ENCODE measurements around the gene AUTS2.
A peak's percentile ranks its signal among the peaks of the same experiment; 100 is the strongest.
"Not testable (repeated sequence)": the region's sequence is repeated elsewhere in the genome, so short reads cannot be mapped to it uniquely, and the experiment has no call there.

The AUTS2 gene

DNA sequence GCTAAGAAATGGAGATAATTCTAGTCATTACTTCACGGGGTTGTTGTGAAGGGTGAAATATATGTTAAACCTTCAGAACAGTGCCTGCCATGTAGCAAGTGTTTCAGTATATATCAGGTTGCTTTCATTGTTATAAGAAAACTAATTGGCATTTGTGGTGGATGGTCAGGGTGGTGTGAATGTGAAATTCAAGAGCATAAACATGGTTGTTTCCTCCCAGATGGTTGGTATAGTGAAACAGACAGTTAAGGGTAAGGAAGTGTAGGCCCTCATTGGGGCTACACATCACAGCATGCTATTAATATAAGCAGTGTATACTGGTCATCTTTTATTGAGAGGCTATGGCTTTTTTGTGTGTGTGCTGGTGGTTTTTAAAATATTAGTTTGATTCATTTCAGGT lies 171.6 kb downstream of the AUTS2 start:
- Histone ChIP-seq H3K27ac (no peak overlapping the region), H3K4me3 (no peak overlapping the region)

DNA sequence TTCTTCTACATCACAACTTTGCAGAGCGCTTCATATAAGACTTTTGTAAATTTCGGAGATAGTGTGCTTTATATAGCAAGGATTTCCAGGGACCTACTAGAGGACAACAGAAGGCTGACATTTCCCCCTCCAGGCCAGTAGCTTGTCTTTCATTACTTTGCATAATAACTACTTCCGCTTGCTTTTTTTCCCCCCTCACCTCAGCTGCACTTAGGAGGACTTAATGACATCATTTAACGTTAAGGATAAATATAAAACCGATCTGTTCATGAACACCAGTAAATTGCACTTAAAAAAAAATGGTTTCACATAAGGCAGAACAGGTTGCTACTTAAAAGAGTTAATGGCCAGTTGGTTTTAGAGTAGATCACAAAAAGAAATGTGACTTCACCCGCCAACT lies 172.3 kb downstream of the AUTS2 start:
- Histone ChIP-seq H3K4me3 (no peak overlapping the region), H3K27ac (no peak overlapping the region)

DNA sequence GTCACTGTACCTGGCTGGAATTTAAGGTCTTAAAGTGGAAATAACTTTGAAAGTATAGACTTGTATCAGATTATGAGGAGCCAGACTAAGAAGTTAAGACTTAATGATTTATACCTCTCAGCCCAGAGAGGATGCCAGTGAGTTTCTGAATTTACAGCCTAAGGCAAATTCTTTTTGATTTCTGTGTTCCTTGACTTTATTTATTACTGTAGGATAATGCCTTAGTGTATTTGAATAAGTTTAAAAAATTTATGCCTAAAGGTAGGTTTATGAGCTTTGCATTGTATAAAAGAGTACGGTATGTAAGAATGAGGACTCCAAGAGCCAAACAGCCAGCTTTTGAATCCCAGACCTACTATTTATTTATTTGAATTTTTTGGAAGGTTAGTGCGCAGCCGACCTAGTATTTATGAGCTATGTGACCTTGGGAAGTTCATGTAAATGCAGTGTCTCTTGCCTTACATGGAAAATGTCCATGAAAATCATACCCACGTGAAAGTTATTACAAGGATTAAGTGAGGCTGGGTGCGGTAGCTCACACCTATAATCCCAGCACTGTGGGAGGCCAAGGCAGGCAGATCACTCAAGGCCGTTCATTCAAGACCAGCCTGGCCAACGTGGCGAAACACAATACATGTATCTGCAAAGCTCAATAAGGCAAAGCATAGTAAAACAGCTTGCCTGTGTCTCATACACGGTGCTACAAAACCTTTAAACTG lies 174.6 kb downstream of the AUTS2 start:
- Histone ChIP-seq H3K4me3 (no peak overlapping the region), H3K27ac (no peak overlapping the region)

- H3K27ac ChIP-seq, result peak overlapping the region in 1 of 21 experiments; percentile 30
- H3K4me3 ChIP-seq, result no peak overlapping the region
Measured at GRCh38 chr7:69773535-69774225, 175.4 kb downstream of the AUTS2 start.

GRCh38 chr7:69775231-69775771 lies 177.0 kb downstream of the AUTS2 start:
- no peak overlapping the region for H3K27ac ChIP-seq
- H3K4me3 ChIP-seq, result no peak overlapping the region

- H3K27ac ChIP-seq, result no peak overlapping the region
- no peak overlapping the region for H3K4me3 ChIP-seq
Measured at GRCh38 chr7:69776611-69777010, 178.3 kb downstream of the AUTS2 start.

DNA sequence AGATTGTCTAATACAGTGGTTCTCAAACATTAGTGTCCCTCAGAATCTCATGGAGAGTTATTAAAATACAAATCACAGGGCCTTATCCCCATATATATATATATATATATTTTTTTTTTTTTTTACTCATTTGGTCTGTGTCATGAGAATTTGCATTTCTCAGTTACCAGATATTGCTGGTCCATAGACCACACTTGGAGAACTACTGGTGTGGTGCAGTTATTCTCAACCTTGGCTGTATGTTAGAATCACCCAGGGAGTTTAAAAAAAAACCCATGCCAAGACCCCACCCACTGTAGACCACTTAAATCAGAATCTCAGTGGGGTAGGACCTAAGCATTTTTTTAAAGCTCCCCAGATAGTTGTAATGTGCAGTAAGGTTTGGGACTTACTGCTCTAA lies 179.9 kb downstream of the AUTS2 start:
- Histone ChIP-seq H3K4me3 (no peak overlapping the region), H3K27ac (no peak overlapping the region)

- Histone ChIP-seq H3K27ac (no peak overlapping the region), H3K4me3 (no peak overlapping the region)
Measured at GRCh38 chr7:69780379-69780778, 182.1 kb downstream of the AUTS2 start.

GRCh38 chr7:69781412-69781846 lies 183.2 kb downstream of the AUTS2 start:
- H3K27ac ChIP-seq, result peak overlapping the region in 1 of 21 experiments; percentile 6
- H3K4me3 ChIP-seq, result no peak overlapping the region

DNA sequence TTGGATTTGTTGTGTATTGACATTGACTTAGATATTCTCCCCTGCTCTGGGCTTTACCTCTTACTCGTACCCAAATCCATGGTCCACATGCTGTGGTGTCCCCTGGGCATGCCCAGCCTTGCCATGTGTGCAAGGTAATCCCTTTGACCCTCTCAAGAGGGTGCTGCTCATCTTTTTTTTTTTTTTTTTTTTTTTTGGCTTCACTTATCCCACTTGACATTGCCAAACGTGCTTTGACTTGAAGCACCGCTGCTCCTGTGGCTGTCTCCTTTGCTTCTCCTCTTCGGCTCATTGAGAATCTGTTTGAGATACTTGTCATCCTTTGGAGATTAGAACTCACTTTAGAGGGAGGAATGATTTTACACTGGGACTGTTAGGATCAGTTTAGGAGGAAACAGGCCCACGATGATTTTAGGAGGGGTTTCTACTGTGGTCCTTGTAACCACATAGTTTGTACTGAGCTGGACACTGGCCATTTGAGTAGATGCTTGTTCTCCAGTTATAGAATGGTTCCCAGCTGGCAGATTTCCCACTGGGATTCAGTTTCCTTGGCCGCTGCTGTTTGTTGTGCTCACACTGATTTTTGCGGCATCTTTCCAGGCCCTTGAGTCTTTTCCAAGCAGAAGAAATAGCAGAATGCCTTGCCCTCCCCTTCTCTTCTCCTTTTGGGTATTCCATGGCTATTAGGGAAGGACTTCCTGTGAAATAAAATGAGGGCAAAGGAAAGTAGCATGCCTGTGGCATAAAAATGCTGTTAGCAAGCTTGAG lies 184.8 kb downstream of the AUTS2 start:
- Histone ChIP-seq H3K27ac (no peak overlapping the region), H3K4me3 (no peak overlapping the region)

DNA sequence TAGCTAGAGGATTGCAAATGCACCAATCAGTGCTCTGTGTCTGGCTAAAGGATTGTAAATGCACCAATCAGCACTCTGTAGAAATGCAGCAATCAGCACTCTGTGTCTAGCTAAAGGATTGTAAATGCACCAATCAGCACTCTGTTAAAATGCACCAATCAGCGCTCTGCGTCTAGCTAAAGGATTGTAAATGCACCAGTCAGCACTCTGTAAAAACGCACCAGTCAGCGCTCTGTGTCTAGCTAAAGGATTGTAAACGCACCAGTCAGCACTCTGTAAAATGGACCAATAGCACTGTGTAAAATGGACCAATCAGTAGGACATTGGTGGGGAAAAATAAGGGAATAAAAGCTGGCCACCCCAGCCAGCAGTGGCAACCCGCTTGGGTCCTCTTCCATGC lies 187.9 kb downstream of the AUTS2 start:
- H3K27ac ChIP-seq, H3K4me3 ChIP-seq: not testable (repeated sequence)

DNA sequence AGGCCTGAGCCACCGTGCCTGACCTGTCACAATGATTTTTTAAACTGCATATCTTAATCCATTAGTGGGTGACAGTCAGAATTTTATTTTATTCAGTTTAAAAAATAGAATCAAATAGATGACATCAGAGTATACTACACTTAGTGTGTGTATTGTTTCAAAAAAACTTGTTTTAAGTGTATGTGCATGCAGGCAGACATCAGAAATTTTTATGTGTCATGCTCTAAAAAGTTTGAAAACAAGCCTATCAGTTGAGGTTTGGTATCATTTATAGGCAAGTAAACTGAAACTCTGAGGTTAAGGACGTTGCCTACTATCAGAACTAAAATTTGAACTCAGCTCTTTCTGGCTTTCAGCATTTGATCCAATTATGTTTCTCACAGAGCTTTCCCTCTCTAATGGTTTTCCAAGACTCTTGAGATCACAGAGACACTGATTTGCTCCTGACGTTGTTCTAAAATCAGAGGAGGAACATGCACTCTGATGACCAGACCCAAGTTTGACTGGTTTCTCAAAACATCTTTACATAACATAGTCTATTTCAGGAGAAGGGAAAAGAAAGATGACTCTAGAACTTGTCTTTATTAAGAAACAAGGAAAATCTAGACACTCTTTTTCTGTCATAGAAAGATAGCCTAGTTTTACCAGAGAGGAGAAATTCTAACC lies 188.6 kb downstream of the AUTS2 start:
- H3K27ac ChIP-seq, result no peak overlapping the region

GRCh38 chr7:69787736-69788431 lies 189.6 kb downstream of the AUTS2 start:
- H3K4me3 ChIP-seq, result no peak overlapping the region
- H3K27ac ChIP-seq, result no peak overlapping the region

More for the DNA sequence above, 188.6 kb downstream of the AUTS2 start:
- no peak overlapping the region for H3K4me3 ChIP-seq

- H3K4me3 ChIP-seq, result no peak overlapping the region
- H3K27ac ChIP-seq, result no peak overlapping the region
Measured at GRCh38 chr7:69789563-69789962, 191.3 kb downstream of the AUTS2 start.

DNA sequence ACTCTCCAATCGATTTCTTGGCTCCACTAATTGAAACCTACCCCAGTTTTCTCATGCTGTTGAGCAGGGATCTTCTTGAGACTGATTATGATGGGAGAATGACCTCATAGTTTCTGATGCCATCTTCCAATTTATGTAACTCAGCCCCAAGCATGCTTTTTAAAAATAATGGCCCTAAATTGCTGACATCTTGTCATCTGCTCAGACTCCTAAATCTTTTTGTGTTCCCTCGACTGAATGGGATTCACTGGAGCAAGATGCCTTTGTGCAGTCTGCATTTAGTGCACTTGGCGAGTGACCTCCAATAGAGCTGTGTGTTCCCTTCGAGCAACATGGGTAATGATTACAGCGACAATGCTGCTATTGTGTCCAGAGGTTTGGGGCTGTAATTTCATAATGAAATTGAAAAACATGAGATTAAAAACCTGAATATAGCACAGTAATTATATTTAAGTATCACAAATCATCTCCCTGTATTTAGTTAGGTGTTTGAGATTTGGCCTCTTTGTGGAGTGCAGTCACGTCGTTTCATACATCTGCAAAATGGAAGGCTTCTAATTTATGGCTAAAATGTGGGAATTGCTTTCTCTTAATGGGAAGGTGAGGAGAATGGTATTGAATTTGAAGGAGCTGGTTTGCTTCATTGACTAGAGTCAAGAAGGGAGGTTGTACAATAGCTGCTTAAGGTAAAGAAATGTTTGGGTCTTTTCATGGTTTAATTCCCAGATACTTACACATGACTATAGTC lies 192.9 kb downstream of the AUTS2 start:
- Histone ChIP-seq H3K27ac (no peak overlapping the region), H3K4me3 (no peak overlapping the region)

DNA sequence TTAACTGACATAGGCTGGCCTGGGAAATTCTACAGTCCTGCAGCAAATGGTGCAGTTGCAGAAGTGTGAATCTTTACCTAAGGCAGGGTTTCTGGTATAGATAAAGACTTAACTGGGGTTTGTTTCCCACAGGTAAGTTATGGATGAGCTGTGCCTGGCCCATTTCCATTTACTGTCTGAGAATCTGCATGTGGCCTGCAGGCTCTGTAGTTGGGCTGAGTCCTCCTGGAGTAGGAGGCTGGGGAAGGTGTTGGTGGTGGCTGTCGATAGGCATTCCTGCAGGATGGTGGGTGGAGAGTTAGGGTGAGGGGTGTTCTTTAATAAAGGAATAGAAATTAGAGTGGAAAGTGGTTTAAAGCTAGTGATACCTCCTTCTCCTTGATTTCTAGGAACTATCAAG lies 193.5 kb downstream of the AUTS2 start:
- no peak overlapping the region for H3K4me3 ChIP-seq
- no peak overlapping the region for H3K27ac ChIP-seq

GRCh38 chr7:69795932-69796331 lies 197.7 kb downstream of the AUTS2 start:
- Histone ChIP-seq H3K4me3 (no peak overlapping the region), H3K27ac (no peak overlapping the region)

- no peak overlapping the region for H3K27ac ChIP-seq
- no peak overlapping the region for H3K4me3 ChIP-seq
Measured at GRCh38 chr7:69796416-69796815, 198.1 kb downstream of the AUTS2 start.
